GM19351 (cell line): Measurements from ENCODE around the gene AK9.

Experiments
- ATAC-seq: cut with Tn5 transposase; IDR thresholded peaks from one replicate; pipeline ENCODE4 v1.9.1; 2021; ENCODE audit warnings: mild to moderate bottlenecking, moderate library complexity; ENCODE audit not compliant: unreplicated experiment

AK9 gene

GRCh38 chr6:109515781-109516409 lies 175.1 kb downstream of the AK9 start:
- ATAC-seq: no peak

GRCh38 chr6:109514946-109515345 lies 176.1 kb downstream of the AK9 start:
- ATAC-seq: no peak

GRCh38 chr6:109513571-109514071 lies 177.4 kb downstream of the AK9 start:
- ATAC-seq: no peak

GRCh38 chr6:109512271-109512817 lies 178.7 kb downstream of the AK9 start:
- no peak for ATAC-seq

GRCh38 chr6:109511832-109512231 lies 179.2 kb downstream of the AK9 start:
- no peak for ATAC-seq

GRCh38 chr6:109510358-109510757 lies 180.6 kb downstream of the AK9 start:
- no peak for ATAC-seq

- no peak for ATAC-seq
Observed at GRCh38 chr6:109508166-109508860, 182.7 kb downstream of the AK9 start.

GRCh38 chr6:109507490-109508072 lies 183.4 kb downstream of the AK9 start:
- ATAC-seq: no peak

- ATAC-seq: no peak
Observed at GRCh38 chr6:109506841-109507240, 184.2 kb downstream of the AK9 start.

- ATAC-seq: no peak
Observed at GRCh38 chr6:109506314-109506713, 184.7 kb downstream of the AK9 start.

GRCh38 chr6:109503327-109504224 lies 187.4 kb downstream of the AK9 start:
- ATAC-seq: no peak

GRCh38 chr6:109498936-109499335 lies 192.1 kb downstream of the AK9 start:
- no peak for ATAC-seq

- no peak for ATAC-seq
Observed at GRCh38 chr6:109498052-109498451, 192.9 kb downstream of the AK9 start.

GRCh38 chr6:109496036-109496772 lies 194.8 kb downstream of the AK9 start:
- ATAC-seq: no peak

GRCh38 chr6:109493865-109494264 lies 197.1 kb downstream of the AK9 start:
- ATAC-seq: no peak

GRCh38 chr6:109491207-109491938 lies 199.6 kb downstream of the AK9 start:
- ATAC-seq: no peak

- no peak for ATAC-seq
Observed at GRCh38 chr6:109490713-109491112, 200.3 kb downstream of the AK9 start.

- no peak for ATAC-seq
Observed at GRCh38 chr6:109488001-109488400, 203.0 kb downstream of the AK9 start.

GRCh38 chr6:109486068-109486467 lies 204.9 kb downstream of the AK9 start:
- ATAC-seq: no peak
